Cortex of kidney (tissue), 1 donor: ENCODE results near the gene PTPN6.

Source experiments
- DNase-seq: peaks from one replicate; lab custom pipeline; 2025; lab: John Stamatoyannopoulos, UW

Gene PTPN6

DNA sequence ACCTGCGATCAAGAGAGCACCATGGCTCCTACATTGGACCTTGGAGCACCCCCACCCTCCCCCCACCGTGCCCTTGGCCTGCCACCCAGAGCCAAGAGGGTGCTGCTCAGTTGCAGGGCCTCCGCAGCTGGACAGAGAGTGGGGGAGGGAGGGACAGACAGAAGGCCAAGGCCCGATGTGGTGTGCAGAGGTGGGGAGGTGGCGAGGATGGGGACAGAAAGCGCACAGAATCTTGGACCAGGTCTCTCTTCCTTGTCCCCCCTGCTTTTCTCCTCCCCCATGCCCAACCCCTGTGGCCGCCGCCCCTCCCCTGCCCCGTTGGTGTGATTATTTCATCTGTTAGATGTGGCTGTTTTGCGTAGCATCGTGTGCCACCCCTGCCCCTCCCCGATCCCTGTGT, 9.4 kb upstream of the PTPN6 start:
- DNase-seq = no peak

- DNase-seq = no peak
Measured at GRCh38 chr12:6942331-6942665, 8.9 kb upstream of the PTPN6 start.

DNA sequence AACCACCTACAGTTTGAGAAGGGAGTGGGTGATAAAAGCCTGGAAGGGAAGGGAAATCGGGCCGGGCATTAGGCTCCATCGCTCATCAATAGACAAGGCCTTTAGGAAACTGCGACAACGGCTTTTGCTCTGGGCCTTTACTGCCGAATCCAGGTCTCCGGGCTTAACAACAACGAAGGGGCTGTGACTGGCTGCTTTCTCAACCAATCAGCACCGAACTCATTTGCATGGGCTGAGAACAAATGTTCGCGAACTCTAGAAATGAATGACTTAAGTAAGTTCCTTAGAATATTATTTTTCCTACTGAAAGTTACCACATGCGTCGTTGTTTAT, 7.8 kb upstream of the PTPN6 start:
- no peak for DNase-seq

DNA sequence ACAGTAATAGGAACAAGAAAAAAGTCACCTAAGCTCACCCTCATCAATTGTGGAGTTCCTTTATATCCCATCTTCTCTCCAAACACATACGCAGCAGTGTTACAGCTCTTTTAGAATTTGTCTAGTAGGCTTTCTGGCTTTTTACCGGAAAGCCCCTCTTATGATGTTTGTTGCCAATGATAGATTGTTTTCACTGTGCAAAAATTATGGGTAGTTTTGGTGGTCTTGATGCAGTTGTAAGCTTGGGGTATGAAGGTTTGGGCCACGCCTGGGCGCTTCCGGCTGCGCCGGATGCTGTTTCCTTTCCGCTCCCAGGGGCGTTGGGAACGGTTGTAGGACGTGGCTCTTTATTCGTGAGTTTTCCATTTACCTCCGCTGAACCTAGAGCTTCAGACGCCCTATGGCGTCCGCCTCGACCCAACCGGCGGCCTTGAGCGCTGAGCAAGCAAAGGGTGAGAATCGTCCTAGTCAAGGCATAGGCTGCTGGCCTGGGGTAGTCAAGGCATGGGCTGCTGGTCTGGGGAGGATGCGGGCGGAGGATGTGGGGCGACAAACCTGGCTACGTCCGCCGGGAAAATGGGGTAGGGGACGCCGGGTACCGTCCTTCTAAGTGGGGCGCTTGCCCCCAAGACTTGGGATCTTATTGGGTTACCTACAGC, 7.3 kb upstream of the PTPN6 start, which contains the start of the genes C12orf57 and RNU7-1:
C12orf57 (plus strand) TSS at position 301 of the 659 bp plus-strand sequence; CDS start at position 401, 100 bp downstream.
RNU7-1 (plus strand) TSS at position 95 of the 659 bp plus-strand sequence.
- no peak for DNase-seq

GRCh38 chr12:6944381-6945186, 6.6 kb upstream of the PTPN6 start:
- no peak for DNase-seq

DNA sequence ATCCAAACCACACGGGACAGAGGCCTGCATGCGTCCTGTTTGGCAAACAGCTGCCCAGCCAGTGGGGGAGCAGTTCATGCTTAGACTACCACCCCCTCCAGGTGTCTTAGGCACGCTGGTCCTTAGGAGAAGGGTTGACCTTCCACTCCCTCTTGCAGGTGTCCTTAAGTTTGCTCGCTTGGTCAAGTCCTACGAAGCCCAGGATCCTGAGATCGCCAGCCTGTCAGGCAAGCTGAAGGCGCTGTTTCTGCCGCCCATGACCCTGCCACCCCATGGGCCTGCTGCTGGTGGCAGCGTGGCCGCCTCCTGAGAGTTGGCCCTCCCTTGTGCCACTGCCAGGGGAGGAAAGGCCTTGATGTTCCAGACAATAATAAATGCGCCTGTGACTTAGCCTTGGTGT, 5.5 kb upstream of the PTPN6 start:
- DNase-seq = no peak

GRCh38 chr12:6946033-6946919, 4.9 kb upstream of the PTPN6 start:
- peak; percentile 83 for DNase-seq

DNA sequence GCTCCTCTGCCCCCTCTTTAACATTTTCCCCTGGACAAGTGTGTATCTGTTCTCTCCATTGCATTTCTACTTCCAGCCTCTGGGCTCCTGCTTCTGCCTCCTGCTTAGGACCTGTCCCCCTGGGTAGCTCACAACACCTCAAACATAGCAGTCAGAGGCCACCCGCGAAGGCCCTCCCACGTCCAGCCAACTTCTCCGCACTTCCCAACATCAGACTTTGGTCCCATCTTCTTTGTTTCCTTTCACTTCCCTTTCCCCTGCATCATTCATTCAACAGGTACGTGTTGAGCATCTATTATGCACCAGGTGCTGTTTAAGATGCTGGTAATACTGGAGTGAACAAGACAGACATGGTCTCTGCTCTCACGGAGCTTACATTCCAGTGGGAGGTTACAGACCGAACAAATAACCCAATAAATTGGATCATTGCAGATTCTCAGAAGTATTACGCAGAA, 4.2 kb upstream of the PTPN6 start:
- no peak for DNase-seq

DNA sequence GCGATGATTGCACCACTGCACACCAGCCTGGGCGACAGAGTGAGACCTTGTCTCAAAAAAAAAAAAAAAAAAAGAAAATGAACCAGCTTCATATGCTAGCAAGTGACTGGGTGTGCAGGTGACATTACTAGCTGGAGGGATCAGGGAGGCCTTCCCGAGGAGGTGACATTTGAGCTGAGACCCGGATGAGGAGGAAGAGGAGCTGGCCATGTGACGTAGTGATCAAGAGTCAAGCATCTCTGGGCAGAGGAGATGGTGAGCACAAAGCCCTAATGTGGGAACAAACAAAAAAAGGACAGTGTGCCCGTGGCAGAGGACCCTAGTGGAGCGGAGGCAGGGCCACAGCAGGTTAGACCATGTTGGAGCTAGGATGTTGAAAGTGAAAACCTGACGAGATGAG, 3.5 kb upstream of the PTPN6 start:
- no peak for DNase-seq

DNA sequence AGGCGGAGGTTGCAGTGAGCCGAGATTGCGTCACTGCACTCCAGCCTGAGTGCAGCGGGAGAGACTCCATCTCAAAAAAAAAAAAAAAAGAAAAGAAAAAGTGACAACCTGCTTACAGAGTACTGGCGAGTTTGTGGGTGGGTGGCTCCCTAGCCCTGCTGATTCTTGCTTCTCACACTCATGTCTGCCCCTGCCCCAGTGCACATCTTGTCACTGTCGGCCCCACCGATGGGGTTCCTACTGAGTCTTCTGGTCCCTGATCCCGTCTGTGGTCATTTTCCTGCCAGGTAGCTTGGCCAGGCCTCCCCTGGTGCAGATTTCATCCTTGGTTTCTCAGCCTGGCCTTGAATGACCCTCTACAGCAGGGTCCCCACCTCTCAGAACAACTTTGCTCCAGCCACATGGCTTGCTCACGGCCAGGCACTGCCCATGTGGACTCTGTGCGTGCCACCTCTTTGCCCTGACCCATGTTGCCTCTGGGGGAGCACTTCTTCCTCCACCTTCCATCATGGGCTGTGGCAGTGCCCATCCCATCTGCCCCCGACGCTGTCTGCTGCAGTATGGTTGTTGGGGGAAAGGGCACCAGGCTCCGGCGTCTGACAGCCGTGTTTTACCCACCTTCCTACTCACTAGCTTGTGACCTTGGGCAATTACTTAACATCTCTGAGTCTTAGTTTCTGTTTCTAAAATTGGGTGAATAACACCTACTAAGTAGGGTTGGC, 2.1 kb upstream of the PTPN6 start:
- DNase-seq = no peak

GRCh38 chr12:6950401-6950801, 755 bp upstream of the PTPN6 start:
- no peak for DNase-seq

- DNase-seq = no peak
Measured at GRCh38 chr12:6951551-6952120, 480 bp downstream of the PTPN6 start.

DNA sequence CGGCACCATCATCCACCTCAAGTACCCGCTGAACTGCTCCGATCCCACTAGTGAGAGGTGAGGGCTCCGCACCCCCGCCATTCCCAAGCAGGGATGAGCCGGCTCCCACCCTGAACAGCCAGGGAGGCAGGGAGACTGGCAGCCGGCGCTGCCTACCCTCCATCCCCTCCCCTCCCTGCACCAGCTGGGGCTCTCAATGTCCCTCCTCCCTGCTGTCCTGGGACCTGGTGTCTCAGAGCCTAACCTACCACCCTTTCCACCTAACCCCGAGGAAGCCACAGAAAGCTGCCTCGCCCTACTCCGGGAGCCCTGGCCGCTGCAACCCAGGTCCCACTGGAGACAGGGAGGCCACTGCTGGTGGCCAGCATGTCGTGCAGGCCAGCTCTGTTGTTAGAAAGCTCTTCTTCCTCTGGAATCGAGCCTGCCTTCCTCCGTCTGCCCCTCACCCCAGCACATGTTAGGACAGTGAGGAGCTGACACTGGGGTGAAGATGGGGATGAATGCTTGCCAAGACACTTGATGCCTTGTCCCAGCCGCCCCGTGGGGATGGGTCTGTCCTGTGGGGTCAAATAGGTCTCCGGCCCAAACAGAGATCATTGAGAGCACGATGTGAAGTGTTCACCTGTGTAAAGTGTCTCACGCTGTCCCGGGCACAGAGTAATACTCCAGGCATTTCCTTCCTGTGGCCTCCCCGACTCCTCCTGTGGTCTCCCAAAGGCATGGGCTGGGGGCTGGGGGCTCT, 1.1 kb downstream of the PTPN6 start:
- DNase-seq = no peak

- no peak for DNase-seq
Measured at GRCh38 chr12:6952863-6953441, 1.8 kb downstream of the PTPN6 start.

GRCh38 chr12:6953442-6954315, 2.5 kb downstream of the PTPN6 start:
- no peak for DNase-seq

DNA sequence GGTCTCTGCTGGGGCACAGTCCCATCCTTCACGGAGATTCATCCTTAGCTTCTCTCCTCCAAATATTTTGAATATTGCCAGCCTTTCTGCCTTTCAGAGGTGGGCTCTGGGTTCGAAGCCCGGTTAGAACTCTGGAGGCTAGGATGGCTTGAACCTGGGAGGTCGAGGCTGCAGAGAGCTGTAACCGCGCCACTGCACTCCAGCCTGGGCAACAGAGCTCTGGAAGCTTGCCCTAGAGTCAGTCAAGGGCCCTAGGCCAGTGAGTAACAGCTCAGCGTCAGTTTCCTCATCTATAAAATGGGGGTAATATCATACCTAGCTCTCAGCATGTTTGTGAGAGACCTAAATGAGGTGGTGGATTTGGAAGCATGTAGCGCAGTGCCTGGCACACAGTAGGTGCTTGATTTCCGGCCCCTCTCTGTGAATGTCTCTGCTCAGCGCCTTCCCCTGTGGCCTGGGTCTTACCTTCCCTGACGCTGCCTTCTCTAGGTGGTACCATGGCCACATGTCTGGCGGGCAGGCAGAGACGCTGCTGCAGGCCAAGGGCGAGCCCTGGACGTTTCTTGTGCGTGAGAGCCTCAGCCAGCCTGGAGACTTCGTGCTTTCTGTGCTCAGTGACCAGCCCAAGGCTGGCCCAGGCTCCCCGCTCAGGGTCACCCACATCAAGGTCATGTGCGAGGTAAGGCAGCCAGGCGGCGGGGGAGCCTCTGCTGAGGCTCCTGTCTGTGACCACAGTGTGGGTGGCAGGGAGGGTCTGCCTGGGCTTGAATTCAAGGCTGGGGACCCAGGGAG, 3.4 kb downstream of the PTPN6 start:
- DNase-seq = no peak

DNA sequence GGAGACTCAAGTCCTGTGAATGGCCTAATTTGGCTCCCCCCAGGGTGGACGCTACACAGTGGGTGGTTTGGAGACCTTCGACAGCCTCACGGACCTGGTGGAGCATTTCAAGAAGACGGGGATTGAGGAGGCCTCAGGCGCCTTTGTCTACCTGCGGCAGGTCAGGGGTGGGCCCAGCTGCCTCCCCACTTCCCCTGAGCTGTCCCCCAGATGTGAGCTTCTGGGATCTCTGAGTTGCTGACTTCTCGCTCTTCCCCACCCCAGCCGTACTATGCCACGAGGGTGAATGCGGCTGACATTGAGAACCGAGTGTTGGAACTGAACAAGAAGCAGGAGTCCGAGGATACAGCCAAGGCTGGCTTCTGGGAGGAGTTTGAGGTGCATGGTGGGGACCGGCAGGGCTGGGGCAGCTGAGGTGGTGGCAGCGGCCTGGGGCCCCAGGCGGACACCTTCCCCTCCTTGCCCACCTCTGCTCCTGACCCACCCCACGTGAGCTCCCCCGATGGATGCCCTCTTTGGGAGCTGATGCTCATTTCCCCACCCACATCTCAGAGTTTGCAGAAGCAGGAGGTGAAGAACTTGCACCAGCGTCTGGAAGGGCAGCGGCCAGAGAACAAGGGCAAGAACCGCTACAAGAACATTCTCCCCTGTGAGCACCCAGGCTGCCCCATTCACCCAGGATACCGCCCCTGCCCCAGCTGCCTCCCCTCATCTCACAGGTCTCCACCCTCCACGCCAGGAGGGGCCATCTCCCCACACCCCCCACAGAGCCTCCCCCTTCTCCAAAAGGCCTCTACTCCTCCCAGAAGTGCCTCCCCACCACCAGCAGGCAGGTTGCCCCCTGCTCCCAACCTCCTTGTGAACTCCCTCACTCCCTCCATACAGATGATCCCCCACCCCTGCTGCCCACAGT, 4.2 kb downstream of the PTPN6 start:
- no peak for DNase-seq
